8988T (cell line): ENCODE results near the gene RND3.

Experiments used
- DNase-seq: peaks from one replicate; pipeline ENCODE4 v3.0.0; 2011

Gene RND3

GRCh38 chr2:150487537-150488429, at the start of gene RND3:
Gene RND3, minus strand, starts transcription at chr2:150487667. Its CDS starts 250 bp downstream, at chr2:150487417.
- DNase-seq = peak; percentile 49

- no peak for DNase-seq
These were observed 47.7 kb upstream of the RND3 start for GRCh38 chr2:150535176-150535575.

- DNase-seq = no peak
These were observed 45.4 kb upstream of the RND3 start for GRCh38 chr2:150532879-150533278.

DNA sequence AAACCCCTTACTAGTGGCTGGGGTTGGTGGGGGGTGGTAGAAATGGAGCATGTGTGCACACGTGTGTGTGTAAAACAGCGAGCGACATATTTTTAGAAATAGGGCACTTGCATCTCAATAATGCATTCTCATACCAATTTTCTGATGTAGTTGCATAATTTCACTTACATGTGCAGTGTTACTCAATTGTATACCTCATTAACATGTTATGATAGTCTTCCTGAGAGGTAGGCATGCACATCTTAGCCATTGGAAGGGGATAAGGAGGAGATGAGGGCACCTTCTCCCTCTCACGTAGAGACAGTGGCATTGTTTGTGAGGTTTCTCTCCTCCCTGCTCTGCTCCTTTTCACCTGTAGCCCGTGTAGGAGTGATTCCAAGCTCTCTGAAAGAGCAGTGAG, 44.6 kb upstream of the RND3 start:
- no peak for DNase-seq

DNA sequence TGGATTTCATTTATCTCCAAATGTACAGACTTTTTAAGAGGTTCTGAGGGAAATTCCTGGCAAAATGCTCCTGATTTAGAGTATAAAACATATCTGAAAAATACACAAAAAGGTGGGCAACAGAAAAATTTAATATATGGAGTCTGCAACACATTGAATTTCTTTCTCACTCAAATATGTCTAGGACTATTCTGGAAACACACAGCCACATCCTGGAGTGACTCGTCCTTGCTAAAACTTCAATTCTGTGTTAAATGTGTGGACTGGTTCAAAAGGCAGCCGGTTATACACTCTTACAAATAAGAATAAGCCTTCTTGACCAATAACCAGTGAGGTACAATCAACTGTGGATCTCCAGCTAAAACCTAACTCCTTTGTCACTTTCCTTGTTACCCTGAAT, 44.1 kb upstream of the RND3 start:
- DNase-seq = no peak

GRCh38 chr2:150530168-150530567, 42.7 kb upstream of the RND3 start:
- DNase-seq = no peak

GRCh38 chr2:150528861-150529801, 41.7 kb upstream of the RND3 start:
- DNase-seq = no peak

DNA sequence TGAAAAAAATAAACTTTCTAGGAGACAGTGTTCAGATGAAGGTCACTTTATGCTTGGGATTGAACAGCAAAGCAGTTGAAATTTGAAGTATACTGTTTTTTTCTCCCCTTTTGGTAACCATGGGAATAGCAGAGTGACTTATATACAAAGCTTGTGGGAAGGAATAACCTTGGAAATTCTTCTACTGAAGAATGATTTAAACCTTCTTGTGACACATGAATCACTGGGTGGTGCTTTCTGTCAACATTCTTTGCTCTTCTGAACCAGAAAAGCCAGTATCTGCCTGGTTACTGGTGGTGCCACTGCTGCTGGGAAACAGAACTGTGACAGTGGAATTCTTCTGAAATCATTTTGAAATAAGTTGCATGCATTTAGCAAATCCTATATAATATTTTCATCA, 39.4 kb upstream of the RND3 start:
- DNase-seq = no peak

DNA sequence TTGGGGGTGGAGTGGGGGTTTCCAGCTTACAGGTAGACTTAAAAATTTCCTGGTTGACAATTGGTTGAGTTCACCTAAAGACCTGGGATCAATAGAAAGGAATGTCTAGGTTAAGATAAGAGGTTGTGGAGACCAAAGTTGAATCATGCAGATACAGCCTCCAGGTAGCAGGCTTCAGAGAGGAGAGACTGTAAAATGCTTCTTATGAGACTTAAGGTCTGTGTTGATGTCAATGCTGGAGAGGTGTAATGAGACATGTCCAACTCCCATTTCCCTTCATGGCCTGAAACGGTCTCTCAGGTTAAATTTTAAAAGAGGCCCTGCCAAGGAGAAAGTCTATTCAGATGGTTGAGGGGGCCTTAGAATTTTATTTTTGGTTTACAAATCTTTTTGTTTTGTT, 38.5 kb upstream of the RND3 start:
- no peak for DNase-seq

GRCh38 chr2:150522269-150522668, 34.8 kb upstream of the RND3 start:
- DNase-seq = no peak

DNA sequence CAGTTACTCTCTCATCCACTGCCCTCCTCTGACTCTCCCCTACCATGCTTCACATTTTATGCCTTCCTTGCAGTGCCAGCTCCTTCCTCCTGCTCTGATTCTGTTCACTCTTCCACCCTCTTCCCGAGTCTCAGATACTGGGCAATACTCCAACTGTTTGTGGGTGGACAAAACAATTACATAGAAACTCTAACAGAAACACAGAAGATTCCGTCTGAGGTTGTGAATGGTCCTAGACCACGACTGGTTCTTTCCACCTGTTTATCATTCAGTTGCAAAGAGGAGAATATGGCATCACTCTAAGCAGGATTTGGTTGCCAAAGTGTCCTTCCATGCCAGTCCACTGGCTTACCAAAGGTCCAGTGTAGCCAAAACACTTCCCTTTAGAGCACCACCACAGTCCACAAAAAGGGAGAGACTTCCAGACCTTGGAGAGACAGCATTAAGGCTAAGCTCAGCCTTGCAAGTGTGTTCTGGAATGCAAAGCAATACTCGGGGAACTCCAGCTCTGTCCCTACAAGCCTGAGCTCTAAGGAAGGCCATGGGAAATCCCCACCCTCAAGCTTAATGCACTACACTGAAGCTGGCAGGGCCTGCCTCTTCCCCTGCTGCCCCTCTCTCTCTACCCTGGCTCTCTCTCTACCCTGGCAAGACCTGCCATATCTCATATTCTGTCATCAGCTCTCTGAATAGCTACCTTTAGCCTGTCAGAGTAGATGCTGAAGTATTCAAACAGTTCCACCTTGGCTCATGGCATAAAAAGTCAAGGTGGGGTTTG, 33.6 kb upstream of the RND3 start:
- no peak for DNase-seq

DNA sequence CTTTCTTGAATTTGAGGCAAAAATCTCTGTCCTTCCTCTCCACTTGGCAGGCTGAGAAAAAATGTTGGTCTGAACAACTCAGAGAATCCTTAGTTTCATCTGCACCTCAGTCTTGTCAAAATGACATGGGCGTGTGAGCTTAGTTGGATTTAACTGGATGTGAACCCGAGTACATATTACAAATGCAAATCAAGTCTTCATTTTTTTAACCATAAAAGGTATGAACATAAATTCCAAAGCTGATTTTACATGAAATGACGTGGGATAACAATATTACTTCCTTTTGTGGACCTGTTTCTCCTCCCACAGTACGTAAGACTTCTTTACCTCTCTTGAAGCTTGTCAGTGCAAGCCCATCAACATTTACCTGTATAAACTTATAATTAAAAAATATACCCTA, 32.6 kb upstream of the RND3 start:
- no peak for DNase-seq

GRCh38 chr2:150517951-150518680, 30.6 kb upstream of the RND3 start:
- no peak for DNase-seq

DNA sequence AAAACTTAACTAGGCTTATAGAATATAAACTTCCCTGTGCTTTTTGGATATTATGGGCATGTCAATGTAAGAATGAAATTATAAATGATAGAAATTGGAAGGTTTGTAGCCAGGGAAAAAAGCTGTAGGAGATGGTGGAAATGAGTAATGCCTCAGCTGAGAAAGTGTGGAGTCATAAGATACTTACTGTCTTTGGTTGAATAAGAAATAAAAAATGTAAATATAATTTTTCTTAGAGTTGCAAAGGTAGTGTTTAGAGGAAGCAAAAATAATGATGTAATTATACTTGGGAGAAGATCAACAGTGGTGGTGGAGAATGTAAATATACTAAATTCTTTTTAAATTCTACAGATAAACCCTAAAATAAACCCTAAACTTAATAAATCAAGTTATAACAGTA, 26.2 kb upstream of the RND3 start:
- DNase-seq = no peak

DNA sequence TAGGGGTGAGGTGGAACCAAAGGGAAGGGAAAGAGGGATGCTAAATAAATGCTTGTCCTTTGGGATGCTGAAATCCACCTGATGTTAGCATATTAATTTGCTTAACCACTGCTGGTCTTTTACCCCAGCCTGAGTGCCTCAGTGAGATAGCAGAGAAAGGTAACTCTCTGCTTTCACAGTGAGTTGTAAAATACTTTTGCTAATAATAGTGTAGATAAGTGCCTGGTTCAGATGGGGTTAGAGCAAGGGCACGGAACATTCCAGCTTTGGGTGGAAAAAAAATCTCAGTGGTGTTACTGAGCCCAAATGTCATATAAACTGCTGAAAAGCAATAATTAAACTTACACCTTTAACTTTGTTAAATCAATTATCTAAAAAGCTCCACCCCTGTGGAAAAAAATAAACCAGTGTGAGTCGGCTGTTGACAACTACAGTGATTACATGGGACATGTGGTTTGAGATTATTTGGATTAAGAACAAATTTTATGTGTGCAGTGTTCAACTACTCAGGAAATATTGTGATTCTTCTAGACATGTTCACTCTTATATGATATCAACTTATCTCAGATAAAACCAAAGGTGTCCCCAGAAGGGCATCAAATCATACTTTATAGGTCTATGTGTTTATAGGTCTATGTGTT, 21.1 kb upstream of the RND3 start:
- DNase-seq = no peak

DNA sequence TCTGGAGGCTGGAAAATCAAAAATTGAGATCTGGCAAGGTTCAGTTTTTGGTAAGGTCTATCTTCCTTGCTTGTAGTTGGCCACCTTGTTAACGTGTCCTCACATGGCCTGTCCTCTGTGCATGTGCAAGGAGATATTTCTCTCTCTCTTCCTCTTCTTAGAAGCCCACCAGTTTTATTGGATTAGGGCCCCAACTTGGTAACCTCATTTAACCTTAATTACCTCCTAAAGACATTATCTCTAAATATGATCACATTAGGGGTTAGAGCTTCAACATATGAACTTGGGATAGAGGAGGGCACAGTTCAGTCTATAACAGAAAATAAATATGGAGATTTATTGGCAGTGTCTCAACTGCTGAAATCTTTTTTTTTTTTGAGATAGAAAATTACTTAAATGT, 19.6 kb upstream of the RND3 start:
- no peak for DNase-seq

DNA sequence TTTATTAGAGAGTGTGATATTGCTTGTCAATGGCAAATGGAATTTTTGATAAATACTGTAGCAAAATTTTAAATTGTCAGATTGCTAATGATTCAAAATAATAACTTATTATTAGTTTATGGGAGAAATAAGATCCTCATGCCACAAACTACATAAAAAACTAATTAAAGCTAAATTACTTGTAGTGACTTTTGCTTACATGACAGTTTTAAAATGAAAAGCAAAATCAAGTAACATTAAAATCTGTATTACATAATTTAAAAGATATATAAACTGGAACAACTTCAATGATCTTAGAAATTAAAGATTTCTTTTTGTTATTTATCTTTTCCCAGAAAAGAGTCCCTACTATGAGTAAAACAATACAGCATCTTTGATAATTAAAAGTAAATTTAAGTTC, 17.7 kb upstream of the RND3 start:
- no peak for DNase-seq

GRCh38 chr2:150495993-150496627, 8.6 kb upstream of the RND3 start:
- DNase-seq = no peak

DNA sequence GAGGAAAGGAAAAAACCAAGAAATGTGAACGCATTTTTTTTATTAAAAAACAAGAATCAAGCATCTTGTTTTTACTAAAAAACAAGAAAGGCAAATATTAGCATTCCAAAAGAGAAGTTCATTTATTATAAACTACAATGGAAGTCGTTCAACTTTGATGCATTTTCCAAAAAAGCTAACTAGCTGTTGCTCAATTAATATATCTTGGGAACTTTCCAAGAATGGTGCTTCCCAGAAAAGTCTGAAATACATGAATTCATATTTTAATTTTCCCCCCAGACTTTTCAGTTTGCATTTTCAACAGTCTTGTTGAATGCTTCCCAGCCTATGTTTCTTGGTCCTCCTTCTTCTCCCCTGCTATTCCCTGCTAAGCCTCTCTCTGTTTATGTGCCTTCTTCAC, 7.5 kb upstream of the RND3 start:
- no peak for DNase-seq

DNA sequence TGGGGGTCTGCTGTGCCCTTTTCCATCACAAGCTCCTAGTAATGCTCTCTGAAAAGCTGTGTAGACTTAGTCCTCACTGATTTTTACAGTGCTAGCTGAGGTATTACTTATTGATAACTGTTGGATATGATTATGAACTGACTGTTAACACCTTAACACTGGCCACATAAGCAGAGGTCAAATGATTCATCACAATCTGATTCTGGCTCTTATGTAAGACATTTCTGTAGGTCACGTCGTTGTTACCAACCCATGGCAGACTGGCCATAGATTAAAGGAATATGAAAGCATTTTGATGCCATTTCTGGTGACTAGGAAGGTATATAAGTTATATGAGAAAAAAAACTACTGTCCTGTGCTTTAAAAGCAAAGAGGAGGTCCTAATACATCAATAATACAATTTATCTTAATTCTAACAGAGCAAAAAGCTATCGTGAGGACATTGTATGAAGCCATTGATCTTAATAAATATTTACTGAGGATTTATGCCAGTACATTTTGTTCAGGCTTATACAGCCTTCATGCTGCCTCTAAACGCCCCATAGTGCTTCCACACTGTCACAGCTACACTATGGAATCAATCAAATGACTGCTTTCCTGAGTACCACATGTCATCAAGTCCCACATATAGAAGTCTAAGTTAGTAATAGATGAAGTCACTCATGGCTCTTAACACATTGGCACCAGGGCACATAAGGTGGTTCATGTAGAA, 6.9 kb upstream of the RND3 start:
- DNase-seq = no peak

DNA sequence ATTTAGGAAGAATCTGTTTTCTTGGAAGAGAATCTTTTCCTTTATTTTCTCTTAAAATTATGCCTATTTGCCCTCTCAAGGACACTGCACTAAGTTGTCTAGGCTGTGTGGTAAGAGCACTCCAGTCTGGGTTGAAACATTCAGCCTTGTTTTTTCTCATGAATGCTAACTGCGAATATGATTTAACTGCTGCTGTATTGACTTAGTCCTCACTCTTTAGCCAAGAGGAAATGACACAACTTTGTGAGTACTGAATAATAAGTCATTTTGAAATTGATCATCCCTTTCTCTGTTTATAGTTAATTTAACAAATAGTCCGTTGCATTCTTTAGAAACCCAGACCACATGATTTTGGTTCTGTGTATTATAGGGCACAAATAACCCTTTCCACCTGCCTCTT, 4.5 kb upstream of the RND3 start:
- DNase-seq = no peak
